ENCODE data around the gene POLR2L. TPM values are rescaled to one million over a fixed set of nuclear protein-coding genes. Genes with fewer than 3 reads are reported as not detected.

Gene POLR2L
- total RNA-seq, 1 donor from 2014 or later: 76.7 TPM

DNA sequence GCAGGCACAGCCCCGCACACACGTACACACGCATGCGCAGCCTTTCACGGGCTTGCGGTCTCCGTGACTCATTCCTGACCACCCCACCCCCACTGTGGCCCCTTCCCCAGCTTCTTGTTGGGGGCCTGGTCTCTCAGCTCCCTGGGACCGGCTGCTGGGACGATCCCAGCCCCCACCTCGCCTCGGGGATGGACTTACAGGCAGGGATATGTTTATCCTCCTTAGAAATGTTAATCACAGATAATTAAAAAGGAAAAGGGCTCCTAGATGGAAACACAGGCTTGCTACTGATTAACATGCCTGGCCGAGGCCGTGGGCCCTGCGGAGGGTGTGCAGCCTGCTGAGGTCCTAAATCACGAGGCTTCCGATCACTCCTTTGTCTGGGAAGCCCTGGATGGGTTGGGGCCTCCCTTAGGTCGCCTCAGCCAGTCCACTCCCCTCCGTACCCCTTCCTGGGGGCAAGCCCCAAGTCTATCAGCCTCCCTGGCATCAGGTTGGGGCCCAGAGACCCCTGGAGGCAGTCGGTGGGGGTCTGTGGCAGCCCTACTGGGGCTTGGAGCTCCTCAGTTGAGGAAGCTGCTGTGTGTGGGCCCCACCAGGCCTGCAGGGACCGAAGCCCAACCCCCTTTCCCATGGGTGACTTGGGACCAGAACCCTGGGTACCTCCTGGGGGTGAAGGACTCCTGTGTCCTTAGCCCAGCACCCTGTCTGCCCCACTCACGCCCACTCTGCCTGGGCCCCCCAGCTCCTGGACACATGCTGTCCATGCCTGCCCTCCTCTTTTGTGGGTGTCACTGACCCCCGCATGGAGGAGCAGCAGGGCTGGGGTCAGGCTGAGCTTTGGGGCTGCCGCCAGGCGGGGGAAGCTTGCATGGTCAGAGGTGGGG is 20.9 kb upstream of the POLR2L start:
- TF ChIP-seq, protein P1, sequence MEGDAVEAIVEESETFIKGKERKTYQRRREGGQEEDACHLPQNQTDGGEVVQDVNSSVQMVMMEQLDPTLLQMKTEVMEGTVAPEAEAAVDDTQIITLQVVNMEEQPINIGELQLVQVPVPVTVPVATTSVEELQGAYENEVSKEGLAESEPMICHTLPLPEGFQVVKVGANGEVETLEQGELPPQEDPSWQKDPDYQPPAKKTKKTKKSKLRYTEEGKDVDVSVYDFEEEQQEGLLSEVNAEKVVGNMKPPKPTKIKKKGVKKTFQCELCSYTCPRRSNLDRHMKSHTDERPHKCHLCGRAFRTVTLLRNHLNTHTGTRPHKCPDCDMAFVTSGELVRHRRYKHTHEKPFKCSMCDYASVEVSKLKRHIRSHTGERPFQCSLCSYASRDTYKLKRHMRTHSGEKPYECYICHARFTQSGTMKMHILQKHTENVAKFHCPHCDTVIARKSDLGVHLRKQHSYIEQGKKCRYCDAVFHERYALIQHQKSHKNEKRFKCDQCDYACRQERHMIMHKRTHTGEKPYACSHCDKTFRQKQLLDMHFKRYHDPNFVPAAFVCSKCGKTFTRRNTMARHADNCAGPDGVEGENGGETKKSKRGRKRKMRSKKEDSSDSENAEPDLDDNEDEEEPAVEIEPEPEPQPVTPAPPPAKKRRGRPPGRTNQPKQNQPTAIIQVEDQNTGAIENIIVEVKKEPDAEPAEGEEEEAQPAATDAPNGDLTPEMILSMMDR (IDR thresholded peaks at IDR 0.05; ENCODE audit: unreplicated experiment): no peak
- H3K4me3 Mint-ChIP-seq (ENCODE audit: unreplicated experiment): no peak overlapping the region
- no peaks in the 10 kb centered on the region for H3K9me3 Mint-ChIP-seq (ENCODE audit: unreplicated experiment)
- no peak overlapping the region for H3K27ac Mint-ChIP-seq (ENCODE audit: unreplicated experiment)
- H3K27me3 Mint-ChIP-seq (ENCODE audit: unreplicated experiment): peaks cover 29% of the 10 kb centered on the region
- no peak for DNase-seq (ENCODE audit: low spot score)
- H3K36me3 Mint-ChIP-seq (ENCODE audit: low read depth, unreplicated experiment): peaks cover 4% of the 10 kb centered on the region
- no peaks in the 10 kb centered on the region for H3K4me1 Mint-ChIP-seq (ENCODE audit: unreplicated experiment)

GRCh38 chr11:862696-863022 is 20.3 kb upstream of the POLR2L start:
- no peak for DNase-seq (ENCODE audit: low spot score)
- H3K27ac Mint-ChIP-seq (ENCODE audit: unreplicated experiment): no peak overlapping the region
- H3K27me3 Mint-ChIP-seq (ENCODE audit: unreplicated experiment): peaks cover 26% of the 10 kb centered on the region
- TF ChIP-seq, protein P1 (IDR thresholded peaks at IDR 0.05; ENCODE audit: unreplicated experiment): no peak
- no peak overlapping the region for H3K4me3 Mint-ChIP-seq (ENCODE audit: unreplicated experiment)
- peaks cover 4% of the 10 kb centered on the region for H3K36me3 Mint-ChIP-seq (ENCODE audit: low read depth, unreplicated experiment)
- no peaks in the 10 kb centered on the region for H3K4me1 Mint-ChIP-seq (ENCODE audit: unreplicated experiment)
- no peaks in the 10 kb centered on the region for H3K9me3 Mint-ChIP-seq (ENCODE audit: unreplicated experiment)

- no peaks in the 10 kb centered on the region for H3K4me1 Mint-ChIP-seq (ENCODE audit: unreplicated experiment)
- no peak overlapping the region for H3K27ac Mint-ChIP-seq (ENCODE audit: unreplicated experiment)
- DNase-seq (ENCODE audit: low spot score): no peak
- H3K9me3 Mint-ChIP-seq (ENCODE audit: unreplicated experiment): no peaks in the 10 kb centered on the region
- H3K36me3 Mint-ChIP-seq (ENCODE audit: low read depth, unreplicated experiment): peaks cover 4% of the 10 kb centered on the region
- H3K4me3 Mint-ChIP-seq (ENCODE audit: unreplicated experiment): no peak overlapping the region
- TF ChIP-seq, protein P1 (IDR thresholded peaks at IDR 0.05; ENCODE audit: unreplicated experiment): no peak
- H3K27me3 Mint-ChIP-seq (ENCODE audit: unreplicated experiment): peaks cover 24% of the 10 kb centered on the region
Observed at GRCh38 chr11:862081-862661, 19.8 kb upstream of the POLR2L start.

DNA sequence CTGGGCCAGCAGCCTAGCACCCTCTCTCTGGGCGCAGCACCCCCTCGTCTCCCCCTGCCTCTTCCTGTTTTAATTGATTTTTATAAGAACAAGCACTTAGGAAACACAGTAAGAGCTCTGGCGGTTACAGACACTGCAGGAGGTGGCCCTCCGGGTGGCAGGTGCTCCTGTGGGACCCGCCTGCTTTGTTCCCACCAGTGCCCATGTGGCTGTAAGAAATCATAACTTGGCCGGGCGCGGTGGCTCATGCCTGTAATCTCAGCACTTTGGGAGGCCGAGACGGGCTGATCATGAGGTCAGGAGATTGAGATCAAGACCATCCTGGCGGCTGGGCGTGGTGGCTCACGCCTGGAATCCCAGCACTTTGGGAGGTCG is 18.8 kb upstream of the POLR2L start:
- H3K4me3 Mint-ChIP-seq (ENCODE audit: unreplicated experiment): no peak overlapping the region
- no peaks in the 10 kb centered on the region for H3K9me3 Mint-ChIP-seq (ENCODE audit: unreplicated experiment)
- no peak for DNase-seq (ENCODE audit: low spot score)
- H3K36me3 Mint-ChIP-seq (ENCODE audit: low read depth, unreplicated experiment): peaks cover 4% of the 10 kb centered on the region
- TF ChIP-seq, protein P1 (IDR thresholded peaks at IDR 0.05; ENCODE audit: unreplicated experiment): no peak
- peaks cover 4% of the 10 kb centered on the region for H3K4me1 Mint-ChIP-seq (ENCODE audit: unreplicated experiment)
- H3K27ac Mint-ChIP-seq (ENCODE audit: unreplicated experiment): no peak overlapping the region
- H3K27me3 Mint-ChIP-seq (ENCODE audit: unreplicated experiment): peaks cover 29% of the 10 kb centered on the region

Data from endothelial cell (in vitro differentiated cells).